Stimulated activated CD4-positive, alpha-beta T cell treated with anti-CD3 and anti-CD28 coated beads, Interleukin-15, amount 100 ng/mL, for 24 hours (primary cell): ENCODE results near the gene PRKCZ.

Experiments
- DNase-seq: peaks from one replicate; pipeline ENCODE4 v3.0.0-alpha.2; 2020

The PRKCZ gene

DNA sequence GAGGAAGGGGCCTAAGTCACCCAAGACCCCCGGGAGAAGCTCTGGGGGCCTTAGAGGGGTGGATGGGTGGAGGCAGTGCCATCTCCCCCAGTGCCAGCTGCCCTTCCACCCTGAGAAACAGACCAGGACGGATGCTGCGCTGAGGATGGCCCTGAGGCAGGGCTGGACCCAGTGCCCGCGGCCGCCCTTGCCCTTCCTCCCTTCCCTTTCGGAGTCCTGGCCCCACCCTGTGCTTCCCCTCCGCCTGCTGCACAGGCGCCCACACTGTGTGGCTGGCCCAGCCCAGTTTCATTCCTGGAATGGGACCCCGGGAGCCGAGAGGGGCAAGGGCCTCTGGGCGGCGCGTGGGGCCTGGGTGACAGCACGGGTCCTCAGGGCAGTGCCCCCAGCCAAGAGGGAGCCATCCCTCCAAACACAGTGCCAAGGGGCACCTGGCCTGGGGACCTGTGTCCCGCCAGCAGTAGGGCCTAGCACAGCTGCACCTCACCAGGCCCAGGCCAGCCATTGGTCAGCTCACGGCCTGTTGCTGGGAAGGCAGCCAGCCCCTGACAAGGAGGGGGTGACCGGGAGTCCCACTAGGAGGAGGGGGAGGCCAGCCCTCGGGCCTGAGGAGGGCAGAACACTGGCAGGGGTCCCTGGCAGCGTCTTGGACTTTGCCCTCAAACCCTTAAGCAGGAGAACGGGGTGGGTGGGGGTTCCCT, 164.5 kb downstream of the PRKCZ start:
- no peak for DNase-seq

DNA sequence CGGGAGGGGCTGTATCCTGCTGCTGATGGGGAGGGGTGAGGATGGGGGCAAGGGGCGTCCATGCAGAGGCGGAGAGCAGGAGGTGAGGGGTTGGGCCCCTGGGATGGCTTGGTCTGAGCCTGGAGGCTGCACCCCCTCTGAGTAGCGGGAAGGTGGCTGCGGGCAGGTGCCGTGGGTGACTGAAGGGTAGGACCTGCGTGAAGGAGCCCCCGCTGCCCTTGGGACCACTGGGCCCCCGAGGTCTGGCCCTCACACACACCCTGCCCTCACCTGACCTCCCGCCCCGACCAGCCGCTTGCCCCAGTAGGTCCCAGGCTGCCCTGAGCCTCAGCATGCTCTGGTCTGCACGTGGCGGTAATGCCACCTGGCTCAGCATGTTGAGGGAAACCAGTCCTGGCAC, 165.1 kb downstream of the PRKCZ start:
- DNase-seq = no peak

DNA sequence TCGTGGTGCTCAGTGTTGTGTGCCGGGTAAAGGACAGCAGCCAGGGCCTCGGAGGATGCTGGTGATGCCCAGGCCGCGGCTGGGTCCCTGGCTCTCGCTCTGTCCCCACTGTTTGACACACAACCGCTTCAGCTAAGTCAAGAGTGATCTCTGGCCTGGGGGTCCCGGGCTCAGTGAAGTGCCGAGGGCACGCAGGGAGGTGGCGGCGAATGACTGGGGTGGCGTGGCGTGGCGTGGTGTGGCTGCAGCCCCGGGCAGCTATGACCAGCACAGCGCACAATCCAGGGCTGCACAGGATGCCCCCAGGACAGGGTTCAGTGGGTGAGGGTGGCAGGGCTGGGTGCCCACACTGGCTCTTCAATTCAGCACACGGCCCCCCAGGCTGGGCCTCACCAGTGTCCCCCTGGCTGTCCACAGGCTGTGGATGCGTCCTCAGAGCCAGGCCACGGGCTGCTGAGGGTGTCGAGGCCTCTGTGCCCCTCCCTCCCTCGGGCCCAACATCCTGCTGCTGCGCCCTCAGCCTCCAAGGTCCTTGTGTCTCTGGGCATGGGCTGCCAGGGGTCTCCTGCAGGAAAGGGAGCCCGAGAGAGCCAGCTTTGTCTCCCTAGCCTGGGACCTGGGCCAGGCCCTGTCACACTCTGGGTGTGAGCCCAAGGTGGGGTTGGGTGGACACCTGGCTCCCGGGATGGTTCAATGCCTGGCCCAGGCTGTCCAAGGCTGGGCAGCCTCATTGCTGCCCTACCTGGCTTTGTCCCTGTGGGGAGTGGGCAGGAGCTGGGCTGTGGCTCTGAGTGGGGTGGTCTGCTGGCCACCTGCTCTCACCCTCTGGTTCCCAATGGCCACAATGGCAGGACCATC, 165.9 kb downstream of the PRKCZ start:
- DNase-seq = no peak

DNA sequence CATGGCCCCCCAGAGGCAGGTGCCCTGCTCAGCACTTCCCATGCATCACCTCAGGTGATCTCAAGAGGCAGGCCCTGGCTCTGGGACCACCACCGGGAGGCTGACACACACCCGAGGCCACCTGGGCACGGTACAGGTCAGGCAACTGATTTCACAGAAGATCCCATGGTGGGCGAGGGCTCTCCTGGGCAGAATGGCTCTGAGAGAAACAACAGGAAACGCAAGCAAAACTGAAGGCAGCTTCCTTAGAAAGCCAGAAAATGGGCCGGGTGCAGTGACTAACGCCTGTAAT, 166.5 kb downstream of the PRKCZ start:
- no peak for DNase-seq

DNA sequence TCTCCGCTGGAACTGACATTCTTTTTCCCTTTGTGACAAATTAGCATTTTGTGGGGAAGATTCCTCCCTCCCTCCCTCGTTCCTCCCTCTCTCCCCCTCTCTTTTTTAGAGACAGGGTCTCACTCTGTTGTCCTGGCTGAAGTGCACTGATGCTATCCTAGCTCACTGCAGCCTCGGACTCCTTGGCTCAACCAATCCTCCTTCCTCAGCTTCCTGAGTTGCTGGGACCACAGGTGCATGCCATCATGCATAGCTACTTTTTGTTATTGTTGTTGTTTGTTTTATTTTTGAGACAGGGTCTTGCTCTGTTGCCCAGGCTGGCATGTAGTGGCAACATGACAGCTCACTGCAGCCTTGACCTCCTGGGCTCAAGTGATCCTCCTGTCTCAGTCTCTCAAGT, 171.1 kb downstream of the PRKCZ start:
- no peak for DNase-seq

DNA sequence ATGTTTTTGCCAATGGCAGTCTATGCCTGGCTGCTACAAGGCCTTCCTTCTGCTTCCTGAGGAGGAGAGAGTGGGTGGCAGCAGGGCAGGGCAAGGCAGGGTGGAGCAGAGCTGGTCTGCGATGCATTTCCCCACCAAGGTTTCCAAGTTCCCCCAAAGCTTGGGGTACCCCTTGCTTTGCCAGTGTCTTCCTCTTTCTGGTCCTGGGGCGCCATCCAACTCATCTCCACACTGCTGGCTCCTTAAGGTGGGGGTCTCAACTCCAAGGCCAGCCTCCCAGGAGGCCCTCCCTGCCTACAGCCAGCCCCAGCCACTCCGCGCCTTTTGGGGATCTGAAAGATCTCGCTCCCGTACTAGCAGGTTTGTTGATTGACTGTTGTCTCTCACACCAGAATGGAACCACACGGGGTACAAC, 174.0 kb downstream of the PRKCZ start:
- no peak for DNase-seq

DNA sequence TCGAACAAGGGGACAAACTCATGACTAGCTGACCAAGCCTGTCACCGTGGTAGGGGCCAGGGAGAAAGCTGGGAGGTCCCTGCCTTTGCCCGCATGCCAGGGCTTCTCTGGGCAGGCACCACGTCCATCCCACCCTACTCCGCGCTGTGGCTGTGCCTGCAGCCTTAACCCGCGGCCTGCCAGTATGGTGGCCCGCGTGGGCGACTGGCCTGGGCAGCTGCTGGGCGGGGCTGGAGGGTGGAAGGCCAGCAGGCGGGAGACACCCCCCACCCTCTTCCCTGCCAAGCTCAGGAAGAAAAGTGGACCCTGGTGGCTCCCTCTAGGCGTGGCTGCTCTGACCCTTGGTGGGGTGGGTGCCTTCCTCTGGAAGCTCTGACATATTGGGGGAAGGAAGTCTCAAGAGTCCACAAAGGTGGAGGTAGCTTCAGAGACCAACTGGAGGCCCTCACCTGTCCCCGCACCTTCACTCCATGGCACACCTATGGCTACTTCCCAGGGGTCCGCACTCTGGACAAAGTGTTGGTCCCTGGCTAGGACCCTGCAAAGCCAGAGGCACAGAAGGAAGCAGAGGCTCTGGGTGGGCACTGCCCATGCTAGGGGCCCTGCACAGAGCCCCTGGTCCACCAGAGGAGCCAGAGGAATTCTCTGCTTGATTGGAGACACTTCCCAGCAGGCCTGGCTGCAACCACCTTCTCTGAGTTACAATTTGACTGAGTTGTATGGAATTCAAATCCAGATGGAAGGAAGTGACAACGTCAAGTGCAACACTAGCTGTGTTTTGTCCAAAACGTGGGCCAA, 174.6 kb downstream of the PRKCZ start:
- DNase-seq = no peak

DNA sequence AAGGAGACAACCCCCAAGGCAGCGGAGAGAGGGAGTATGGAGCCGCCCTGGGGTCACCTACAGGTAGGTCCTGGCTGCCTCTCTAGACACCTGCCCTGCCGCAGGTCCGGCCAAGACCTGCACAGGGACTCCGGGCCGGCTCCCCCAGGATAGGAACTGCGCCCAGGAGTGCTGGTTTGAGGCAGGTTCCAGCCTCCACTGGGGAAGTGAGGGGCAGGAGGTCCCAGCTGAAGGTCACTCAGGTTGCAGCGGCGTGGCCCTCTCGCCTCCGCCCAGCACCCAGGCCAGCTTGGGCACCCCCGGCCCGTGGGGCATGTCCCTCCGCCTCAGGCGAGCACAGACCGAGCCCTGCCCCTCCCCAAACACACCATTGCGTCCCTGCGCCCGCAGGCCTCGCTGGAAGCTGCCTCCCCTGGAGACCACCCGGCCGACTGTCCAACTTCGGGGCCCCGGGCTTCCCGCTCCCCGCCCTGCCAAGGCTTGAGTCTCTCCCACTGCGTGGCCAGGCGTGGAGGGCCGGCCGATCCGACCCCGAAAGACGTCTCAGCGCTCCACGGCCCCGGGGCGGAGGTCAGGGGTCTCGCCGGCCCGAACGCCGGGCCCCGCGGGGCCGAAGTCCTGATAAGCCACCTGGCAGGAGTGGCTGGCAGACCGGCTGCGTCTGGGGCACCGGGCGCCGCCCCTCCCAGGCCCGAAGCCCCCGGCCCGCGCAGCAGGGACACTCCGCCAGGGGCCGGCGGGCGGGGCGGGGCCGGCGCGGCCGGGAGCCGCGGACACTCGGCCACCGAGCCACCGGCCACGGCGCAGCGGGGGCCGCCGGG, 176.5 kb downstream of the PRKCZ start:
- DNase-seq = no peak

DNA sequence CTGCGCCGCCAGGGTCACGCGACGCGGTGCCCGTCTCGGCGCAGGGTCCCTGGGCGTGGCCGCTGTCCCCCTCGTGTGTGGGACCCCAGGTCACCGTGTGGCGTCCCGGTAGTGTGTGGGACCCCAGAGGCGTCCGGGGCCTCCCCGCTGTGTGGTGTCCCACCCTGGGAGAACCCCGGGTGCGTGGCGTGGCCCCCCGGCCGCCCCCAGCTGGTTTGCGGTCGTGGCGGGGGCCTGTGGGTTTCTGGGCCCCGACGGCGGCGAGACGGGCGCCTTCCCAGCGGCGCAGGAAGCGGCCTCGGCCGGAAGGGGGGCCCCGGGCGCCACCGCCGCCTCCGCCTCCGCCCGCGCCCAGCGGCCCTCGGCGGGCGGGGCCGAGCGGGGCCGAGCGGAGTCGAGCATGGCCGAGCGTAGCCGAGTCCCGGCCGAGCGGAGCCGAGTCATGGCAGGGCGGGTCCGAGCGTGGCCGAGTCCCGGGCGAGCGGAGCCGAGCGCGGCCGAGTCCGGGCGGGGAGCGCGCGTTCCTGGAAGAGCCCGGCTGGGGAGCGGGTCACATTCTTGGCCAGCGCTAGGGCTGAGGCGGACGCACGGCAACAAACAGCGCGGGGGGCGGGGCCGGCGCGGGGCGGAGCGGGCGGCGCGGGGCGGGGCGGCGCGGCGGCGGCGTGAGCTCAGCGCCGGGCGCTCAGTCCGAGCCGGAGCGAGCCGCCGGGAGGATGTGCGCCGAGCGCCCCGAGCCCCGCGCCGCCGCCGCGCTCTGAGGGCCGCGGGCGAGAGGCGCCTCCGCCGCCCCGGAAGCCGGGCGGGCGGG, 177.3 kb downstream of the PRKCZ start:
- peak; percentile 96 for DNase-seq

DNA sequence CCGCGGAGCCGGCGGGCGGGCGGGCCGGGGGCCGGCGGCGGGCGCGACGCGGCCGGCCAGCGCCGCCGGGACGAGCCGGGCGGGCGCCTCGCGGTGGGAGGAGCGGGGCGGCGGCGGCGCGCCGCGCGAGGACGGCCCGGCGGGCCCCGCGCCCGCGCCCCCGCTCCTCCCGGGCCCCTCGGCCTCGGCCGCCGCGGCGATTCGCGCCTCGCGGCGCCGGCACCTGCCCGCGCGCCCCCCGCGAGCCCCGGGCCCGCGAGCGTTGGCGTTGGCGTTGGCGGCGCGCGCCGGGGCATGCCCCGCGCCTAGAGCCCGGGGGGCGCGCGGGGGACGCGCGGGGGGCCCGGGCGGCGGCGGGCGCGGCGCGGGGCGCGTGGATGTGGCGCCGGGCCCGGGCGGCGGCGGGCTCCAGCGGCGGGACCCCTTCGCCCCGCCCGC, 178.0 kb downstream of the PRKCZ start, which contains the start of gene SKI:
TSS of gene SKI (plus strand) at position 163 of the 438 bp plus-strand sequence. CDS start 448 bp downstream, outside the sequence.
- DNase-seq = no peak

DNA sequence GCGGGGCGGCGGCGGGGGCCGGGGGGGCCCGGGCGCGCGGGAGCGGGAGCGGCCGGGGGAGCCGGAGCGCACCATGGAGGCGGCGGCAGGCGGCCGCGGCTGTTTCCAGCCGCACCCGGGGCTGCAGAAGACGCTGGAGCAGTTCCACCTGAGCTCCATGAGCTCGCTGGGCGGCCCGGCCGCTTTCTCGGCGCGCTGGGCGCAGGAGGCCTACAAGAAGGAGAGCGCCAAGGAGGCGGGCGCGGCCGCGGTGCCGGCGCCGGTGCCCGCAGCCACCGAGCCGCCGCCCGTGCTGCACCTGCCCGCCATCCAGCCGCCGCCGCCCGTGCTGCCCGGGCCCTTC, 178.5 kb downstream of the PRKCZ start:
- peak; percentile 51 for DNase-seq

DNA sequence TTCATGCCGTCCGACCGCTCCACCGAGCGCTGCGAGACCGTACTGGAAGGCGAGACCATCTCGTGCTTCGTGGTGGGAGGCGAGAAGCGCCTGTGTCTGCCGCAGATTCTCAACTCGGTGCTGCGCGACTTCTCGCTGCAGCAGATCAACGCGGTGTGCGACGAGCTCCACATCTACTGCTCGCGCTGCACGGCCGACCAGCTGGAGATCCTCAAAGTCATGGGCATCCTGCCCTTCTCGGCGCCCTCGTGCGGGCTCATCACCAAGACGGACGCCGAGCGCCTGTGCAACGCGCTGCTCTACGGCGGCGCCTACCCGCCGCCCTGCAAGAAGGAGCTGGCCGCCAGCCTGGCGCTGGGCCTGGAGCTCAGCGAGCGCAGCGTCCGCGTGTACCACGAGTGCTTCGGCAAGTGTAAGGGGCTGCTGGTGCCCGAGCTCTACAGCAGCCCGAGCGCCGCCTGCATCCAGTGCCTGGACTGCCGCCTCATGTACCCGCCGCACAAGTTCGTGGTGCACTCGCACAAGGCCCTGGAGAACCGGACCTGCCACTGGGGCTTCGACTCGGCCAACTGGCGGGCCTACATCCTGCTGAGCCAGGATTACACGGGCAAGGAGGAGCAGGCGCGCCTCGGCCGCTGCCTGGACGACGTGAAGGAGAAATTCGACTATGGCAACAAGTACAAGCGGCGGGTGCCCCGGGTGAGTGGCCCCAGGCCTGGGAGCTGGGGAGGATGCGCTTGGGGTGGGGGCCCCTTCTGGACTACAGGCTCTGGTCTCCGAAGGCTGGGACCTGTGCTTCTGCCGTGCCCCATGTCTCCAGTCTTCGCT, 179.0 kb downstream of the PRKCZ start:
- peak; percentile 72 for DNase-seq

DNA sequence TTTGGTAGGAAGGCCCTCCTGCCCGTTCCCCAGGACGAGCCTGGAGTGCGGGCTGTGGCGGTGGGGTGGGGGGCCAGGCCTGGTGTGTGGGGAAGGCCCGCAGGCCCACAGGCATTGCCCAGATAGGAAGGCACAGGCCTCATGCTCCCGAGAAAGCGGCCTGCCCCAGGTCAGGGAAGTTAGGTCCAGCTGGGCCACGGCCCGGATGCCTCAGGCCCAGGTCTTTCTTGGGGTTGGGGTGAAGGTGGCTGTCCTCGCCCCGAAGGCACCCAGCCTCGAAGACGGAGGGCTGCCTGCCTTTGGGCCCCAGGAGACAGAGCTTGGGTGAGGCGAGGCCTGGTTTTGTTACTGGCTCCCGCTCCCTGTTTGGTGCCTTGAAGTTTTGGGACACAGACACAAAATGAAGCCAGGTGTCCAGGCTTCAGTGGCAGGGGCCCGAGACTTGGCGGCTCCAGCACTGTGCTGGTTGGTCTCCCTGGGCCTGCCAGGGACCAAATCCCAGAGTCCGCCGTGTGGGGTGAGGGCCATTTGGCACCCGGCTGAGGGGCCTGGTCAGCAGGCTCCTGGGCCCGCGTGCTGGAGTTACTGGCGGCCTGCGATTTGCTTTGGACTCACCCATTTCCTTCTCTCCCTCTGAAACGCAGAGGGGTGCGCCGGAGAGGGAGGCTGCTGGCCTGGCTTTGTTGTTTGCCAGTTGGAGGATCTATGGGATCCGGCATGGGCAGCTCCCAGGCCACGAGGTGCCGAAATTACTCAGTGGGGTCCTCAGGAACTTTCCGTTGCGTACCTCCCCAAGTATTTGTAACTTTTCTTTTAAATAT, 179.9 kb downstream of the PRKCZ start:
- DNase-seq = peak; percentile 42

DNA sequence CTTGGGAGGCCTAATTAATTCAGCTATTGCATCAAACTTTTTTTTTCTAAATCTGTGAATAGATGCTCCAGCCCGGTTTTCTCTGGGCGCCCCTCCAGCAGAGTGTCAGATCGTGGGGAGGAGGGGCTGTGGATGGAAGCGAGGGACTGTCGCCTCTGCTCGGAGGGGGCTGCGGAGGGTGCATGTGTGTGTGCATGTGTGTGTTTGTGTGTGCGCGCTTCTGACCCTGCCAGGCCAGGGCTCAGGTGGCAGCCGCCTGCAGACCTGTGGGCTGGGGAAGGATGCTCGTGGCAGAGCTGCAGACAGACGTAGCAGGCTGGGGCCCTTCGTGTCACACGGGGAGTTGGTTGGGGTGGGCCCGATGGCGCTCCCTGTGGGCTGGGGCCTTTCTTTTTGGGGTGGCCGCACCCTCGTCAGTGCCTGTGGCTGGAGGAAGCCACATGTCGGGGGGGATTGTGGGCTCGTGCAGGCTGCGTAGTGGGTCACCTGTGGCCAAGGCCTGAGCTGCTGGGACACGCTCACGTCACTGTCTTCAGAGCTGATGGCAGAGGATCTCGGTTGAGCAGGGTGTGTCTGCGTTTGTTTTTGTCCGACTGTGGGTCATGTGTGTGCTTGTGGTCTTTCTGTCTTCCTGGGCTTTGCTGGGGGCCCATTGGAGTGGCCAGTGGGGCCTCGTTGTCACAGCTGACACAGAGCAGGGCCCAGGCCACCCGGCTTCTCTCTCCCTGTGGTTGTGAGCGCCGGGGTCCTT, 180.7 kb downstream of the PRKCZ start:
- DNase-seq = peak; percentile 57

DNA sequence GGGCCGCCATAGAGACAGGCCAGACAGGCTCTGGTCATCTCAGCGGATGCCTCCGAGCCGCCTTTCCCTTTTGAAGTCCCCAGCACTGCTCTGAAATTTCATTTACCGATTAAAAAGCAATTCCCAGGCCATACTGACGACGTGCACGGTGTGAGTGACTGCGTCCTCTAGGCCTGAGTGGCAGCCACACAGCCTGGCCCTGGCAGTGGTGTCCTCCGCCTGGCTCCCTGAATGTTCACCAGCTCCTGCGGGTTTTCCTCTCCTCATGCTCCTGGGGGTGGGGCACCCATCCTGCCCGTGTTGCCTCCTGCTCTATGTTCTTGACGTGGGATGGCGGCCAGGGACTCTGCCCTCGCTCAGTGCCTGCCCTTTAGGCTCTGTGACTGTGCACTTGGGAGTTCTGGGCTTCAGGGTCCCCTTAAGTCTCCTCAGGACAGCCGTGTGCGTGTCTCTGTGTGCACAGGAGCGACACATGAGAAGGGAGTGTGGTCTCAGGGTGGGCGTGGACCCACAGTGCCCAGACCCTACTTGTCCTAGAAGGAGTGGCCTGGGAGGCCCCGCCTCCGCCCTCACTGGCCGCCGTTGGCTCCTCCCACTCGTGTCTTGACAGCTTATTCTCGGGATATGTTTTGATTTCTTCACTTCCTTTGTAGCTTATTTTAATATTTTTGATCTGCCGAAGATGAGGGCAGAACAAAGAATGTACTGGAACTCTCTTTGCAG, 181.5 kb downstream of the PRKCZ start:
- peak; percentile 86 for DNase-seq

DNA sequence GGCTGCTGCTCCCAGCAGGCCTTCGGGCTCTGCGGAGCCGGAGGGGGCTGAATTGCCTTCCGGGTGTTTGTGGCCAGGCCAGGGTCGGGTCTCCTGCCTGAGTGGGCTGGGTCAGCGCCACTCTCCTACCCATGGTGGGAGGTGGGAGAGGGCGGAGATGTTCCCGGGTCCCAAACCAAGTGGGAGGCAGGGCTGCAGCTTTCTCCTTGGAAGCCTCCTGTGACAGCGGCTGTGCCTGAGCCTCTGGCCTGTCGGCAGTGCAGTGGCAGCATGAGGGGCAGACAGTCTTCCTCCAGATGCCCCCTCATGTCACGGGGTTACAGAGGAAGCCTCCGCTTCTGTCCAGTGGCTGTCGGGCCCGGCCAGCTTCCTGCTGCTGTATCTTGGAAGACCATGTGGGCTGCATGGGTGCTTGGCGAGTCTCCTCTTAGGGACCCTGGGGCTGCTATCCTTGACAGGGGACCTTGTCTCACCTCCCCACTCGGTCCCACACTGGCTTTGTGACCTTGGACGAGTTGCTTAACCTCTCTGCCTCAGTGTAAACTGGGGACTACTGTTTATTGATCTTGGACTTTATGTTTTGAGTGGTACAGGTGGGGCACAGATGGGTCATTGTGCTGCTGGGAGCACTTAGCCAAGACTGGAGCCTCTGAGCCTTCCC, 182.2 kb downstream of the PRKCZ start:
- DNase-seq = no peak

DNA sequence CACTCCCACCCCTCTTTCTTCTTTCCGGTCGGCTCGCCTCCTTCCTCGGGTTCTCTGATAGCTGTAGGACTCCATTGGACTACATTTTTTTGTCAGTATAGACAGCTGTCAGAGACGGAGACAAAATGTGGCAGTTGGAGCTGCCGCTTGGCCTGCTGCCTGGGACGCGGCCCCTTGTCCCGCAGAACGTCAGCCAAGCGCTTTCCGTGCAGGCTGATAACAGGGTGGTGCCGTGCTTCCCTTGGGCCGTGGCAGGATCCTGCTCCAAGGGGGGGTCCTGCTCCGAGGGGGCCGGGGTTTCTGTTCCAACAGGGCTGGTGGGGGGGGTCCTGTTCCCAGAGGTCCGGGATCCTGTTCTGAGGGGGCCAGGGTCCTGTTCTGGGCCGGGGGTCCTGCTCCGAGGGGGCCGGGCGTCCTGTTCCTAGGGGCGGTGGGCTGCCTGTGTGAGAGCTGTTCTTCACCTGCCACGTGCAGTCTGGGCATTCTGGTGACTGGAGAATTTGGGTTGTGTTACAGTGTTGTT, 182.8 kb downstream of the PRKCZ start:
- DNase-seq = no peak

DNA sequence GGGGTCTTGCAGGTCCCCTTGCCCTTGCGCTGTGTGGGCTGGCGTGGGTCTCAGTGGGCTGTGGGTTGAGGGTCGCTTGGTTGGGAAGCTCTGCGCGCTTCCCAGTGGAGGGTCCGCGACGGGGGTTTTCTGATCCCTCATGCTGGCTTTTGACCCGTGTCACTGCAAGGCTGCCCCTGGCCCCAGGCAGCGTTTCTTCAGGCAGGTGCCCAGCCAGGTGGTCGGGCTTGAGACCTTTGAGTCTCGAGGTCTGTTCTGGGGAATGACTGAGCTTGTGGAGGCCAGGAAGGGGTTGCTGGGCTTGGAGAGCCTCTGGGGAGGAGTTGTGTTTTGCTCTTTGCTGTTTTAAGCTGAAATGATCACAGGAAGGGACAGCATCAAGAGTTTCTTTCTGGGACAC, 183.3 kb downstream of the PRKCZ start:
- no peak for DNase-seq
